Cardiac fibroblast (primary cell): ENCODE data around the gene SUV39H1.
"Not testable (repeated sequence)": the region's sequence is repeated elsewhere in the genome, so short reads cannot be mapped to it uniquely, and the experiment has no call there.

ENCODE experiments used
- DNase-seq, 2 donors: peaks; one replicate each; pipeline versions ENCODE4 v3.0.0 to v3.0.0-alpha.2; 2010; ENCODE audit warnings: low read depth in 2 of 2
- H3K4me3 ChIP-seq, 2 donors: replicated peaks in 1 of 2; 1 replicate in 1 of 2; 2 replicates in 1 of 2; pipeline ENCODE4 v1.5.1; 2011; ENCODE audit warnings: low read depth in 2 of 2, low read length in 2 of 2, mild to moderate bottlenecking in 2 of 2, moderate library complexity in 1 of 2
- CTCF ChIP-seq: IDR thresholded peaks from one replicate; pipeline ENCODE4 v1.5.1; 2011; ENCODE audit warnings: low read depth, mild to moderate bottlenecking, low read length, inconsistent platforms

Gene SUV39H1

DNA sequence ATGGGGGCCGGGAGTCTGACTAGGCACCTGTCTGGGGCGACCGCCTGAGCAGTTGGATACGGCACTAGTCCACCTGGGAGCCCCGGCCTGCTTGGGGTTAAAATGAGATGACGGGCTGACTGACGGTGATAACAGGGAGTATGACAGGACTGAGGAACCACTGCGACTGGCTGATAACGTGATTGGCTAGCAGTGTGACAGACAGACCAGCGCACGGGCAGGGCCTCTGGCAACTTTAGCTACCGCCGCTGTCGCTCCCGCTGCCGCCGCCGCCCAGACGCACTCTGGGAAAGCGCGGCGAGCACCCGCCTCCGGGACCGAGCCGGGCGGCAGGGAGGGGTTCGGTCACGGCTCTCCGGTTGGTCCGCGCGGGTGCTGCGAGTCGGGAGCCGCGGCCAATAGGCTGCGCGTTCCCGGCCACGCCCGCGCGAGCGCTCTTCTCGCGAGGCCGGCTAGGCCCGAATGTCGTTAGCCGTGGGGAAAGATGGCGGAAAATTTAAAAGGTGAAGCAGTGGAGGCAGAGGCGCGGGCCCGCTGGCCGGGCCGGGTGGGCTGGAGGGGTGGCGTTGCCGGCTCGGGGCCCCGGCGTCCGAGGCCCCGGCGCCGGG is at the start of gene SUV39H1:
Gene SUV39H1 (plus strand): TSS at position 434 of the 608 bp plus-strand sequence. CDS start 51 bp downstream, at position 485.
- TF ChIP-seq CTCF, result no peak
- peak; percentile 83 to 90 for DNase-seq
- peak within 1 kb of the TSS; percentile 57 to 61 for H3K4me3 ChIP-seq

DNA sequence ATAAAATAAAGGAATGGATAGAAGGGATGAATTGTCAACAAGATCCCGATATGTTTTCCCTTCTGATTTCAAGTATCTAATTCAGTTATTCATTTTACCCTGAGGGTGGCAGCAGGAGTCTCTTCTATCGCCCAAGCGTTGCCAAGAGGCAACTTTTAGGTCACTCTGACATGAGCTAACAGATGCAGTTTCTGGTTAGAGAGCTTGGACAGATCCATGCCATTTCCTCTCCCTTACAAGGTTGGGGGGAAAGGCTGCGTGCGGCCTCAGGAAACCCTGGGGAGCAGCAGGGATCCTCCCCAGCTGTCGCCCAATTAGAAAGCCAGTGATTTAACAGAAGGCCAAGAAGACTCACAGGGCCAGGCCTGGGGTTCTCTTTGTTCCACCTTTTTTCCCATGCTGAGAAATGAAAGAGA is 48.2 kb upstream of the SUV39H1 start:
- peak; percentile 64 to 77 for DNase-seq
- no peak overlapping the region for H3K4me3 ChIP-seq
- TF ChIP-seq CTCF, result no peak

DNA sequence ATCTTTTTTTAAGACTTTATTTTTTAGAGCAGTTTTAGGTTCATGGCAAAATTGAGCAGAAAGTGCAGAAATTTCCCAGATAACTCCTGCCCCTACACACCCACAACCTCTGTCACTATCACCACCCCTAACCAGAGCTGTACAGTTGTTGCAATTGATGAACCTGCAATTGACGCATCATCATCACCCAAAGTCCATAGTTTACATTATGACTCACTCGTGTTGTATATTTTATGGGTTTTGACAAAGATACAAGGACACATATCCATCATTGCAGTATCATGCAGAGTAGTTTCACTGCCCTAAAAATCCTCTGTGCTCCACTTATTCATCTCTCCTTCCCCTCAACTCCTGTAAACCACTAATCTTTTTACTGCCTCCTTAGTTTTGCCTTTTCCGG is 47.4 kb upstream of the SUV39H1 start:
- no peak overlapping the region for H3K4me3 ChIP-seq
- no peak for TF ChIP-seq CTCF
- no peak for DNase-seq

- DNase-seq, result not testable (repeated sequence)
Observed at GRCh38 chrX:48652055-48652579, 44.4 kb upstream of the SUV39H1 start.

DNA sequence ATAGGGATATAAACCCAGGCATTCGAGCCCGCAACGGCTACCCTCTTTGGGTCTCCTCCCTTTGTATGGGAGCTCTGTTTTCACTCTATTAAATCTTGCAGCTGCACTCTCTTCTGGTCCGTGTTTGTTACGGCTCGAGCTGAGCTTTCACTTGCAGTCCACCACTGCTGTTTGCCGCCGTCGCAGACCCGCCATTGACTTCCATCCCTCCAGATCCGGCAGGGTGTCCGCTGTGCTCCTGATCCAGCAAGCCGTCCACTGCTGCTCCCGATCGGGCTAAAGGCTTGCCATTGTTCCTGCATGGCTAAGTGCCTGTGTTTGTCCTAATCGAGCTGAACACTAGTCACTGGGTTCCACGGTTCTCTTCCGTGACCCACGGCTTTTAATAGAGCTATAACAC is 41.8 kb upstream of the SUV39H1 start:
- H3K4me3 ChIP-seq, DNase-seq: not testable (repeated sequence)

More at GRCh38 chrX:48652055-48652579, 44.4 kb upstream of the SUV39H1 start:
- H3K4me3 ChIP-seq, result not testable (repeated sequence)

- not testable (repeated sequence) for H3K4me3 ChIP-seq, DNase-seq
Observed at GRCh38 chrX:48659686-48660085, 36.8 kb upstream of the SUV39H1 start.

DNA sequence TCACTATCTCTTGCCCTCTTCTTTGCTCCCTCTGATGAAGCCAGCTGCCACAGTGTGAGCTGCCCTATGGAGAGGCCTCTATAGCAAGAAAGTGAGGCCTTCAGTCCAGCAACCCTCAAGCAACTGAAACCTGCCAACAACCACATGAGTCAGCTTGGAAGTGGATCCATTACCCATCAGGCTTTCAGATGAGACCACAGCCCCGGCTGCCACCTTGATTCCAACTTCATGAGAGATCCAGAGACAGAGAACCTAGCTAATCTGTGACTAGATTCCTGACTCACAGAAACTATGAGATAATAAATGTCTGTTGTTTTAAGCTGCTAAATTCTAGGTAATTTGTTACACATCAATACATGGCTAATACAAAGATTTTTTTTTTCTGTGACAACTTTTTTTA is 33.3 kb upstream of the SUV39H1 start:
- no peak for TF ChIP-seq CTCF
- H3K4me3 ChIP-seq, result no peak overlapping the region
- DNase-seq, result peak in 1 of 2 donors; percentile 2

GRCh38 chrX:48664156-48664555 is 32.4 kb upstream of the SUV39H1 start:
- no peak for DNase-seq
- TF ChIP-seq CTCF, result no peak
- H3K4me3 ChIP-seq, result no peak overlapping the region
